ENCODE data around the gene SYS1. TPM values are rescaled to one million over a fixed set of nuclear protein-coding genes. Genes with fewer than 3 reads are reported as not detected.

The SYS1 gene
- total RNA-seq, 2 donors from 2014 or later: 35.4 to 38.8 TPM

GRCh38 chr20:45368221-45368980, 5.4 kb downstream of the SYS1 start:
- Mint-ChIP-seq H3K9me3 (no peaks in the 10 kb centered on the region), H3K4me1 (ENCODE audit: low read depth) (peaks cover 47% of the 10 kb centered on the region), H3K4me3 (peak overlapping the region; percentile 14 to 28), H3K27ac (peak overlapping the region; percentile 41), H3K27me3 (ENCODE audit: low read depth) (no peaks in the 10 kb centered on the region), H3K36me3 (ENCODE audit: insufficient read depth in 2 of 2) (peaks cover 0 to 2% of the 10 kb centered on the region in 2 donors)
- peak; percentile 48 to 64 for ATAC-seq (replicated peaks in 1 of 2)
- DNase-seq: peak in 1 of 2 donors; percentile 30

- H3K27me3 Mint-ChIP-seq (ENCODE audit: low read depth): no peaks in the 10 kb centered on the region
Observed at GRCh38 chr20:45370571-45371160, 7.7 kb downstream of the SYS1 start.

GRCh38 chr20:45372241-45372640, 9.3 kb downstream of the SYS1 start:
- Mint-ChIP-seq H3K27me3 (ENCODE audit: low read depth) (no peaks in the 10 kb centered on the region), H3K4me3 (peak overlapping the region; percentile 62 to 80), H3K27ac (no peak overlapping the region), H3K4me1 (ENCODE audit: low read depth) (peaks cover 40% of the 10 kb centered on the region), H3K36me3 (ENCODE audit: insufficient read depth in 2 of 2) (peaks cover 0 to 2% of the 10 kb centered on the region in 2 donors), H3K9me3 (no peaks in the 10 kb centered on the region)
- DNase-seq (no peak), ATAC-seq (replicated peaks in 1 of 2) (no peak)

More at GRCh38 chr20:45370571-45371160, 7.7 kb downstream of the SYS1 start:
- Mint-ChIP-seq H3K9me3 (no peaks in the 10 kb centered on the region), H3K4me3 (no peak overlapping the region), H3K4me1 (ENCODE audit: low read depth) (peaks cover 40% of the 10 kb centered on the region), H3K36me3 (ENCODE audit: insufficient read depth in 2 of 2) (peaks cover 0 to 2% of the 10 kb centered on the region in 2 donors), H3K27ac (no peak overlapping the region)
- DNase-seq (no peak), ATAC-seq (replicated peaks in 1 of 2) (no peak)

- Mint-ChIP-seq H3K27ac (no peak overlapping the region), H3K36me3 (ENCODE audit: insufficient read depth in 2 of 2) (peaks cover 0 to 2% of the 10 kb centered on the region in 2 donors), H3K9me3 (no peaks in the 10 kb centered on the region), H3K4me1 (ENCODE audit: low read depth) (peaks cover 37% of the 10 kb centered on the region), H3K27me3 (ENCODE audit: low read depth) (no peaks in the 10 kb centered on the region), H3K4me3 (peak overlapping the region; percentile 82 to 84)
- ATAC-seq (replicated peaks in 1 of 2) (no peak), DNase-seq (no peak)
Observed at GRCh38 chr20:45372646-45373352, 9.8 kb downstream of the SYS1 start.

- no peaks in the 10 kb centered on the region for H3K9me3 Mint-ChIP-seq
- peak; percentile 93 for ATAC-seq (replicated peaks in 1 of 2)
- H3K27ac Mint-ChIP-seq: no peak overlapping the region
- peaks cover 36% of the 10 kb centered on the region for H3K4me1 Mint-ChIP-seq (ENCODE audit: low read depth)
- peak overlapping the region; percentile 82 to 84 for H3K4me3 Mint-ChIP-seq
- no peaks in the 10 kb centered on the region for H3K27me3 Mint-ChIP-seq (ENCODE audit: low read depth)
- no peaks in the 10 kb centered on the region for H3K36me3 Mint-ChIP-seq (ENCODE audit: insufficient read depth in 2 of 2)
- peak; percentile 92 to 95 for DNase-seq
Observed at GRCh38 chr20:45373353-45374100, 10.6 kb downstream of the SYS1 start.

- ATAC-seq (replicated peaks in 1 of 2): no peak
- Mint-ChIP-seq H3K36me3 (ENCODE audit: insufficient read depth in 2 of 2) (no peaks in the 10 kb centered on the region), H3K4me1 (ENCODE audit: low read depth) (peaks cover 34% of the 10 kb centered on the region), H3K4me3 (peak overlapping the region; percentile 82 to 84), H3K27ac (peak overlapping the region; percentile 33), H3K9me3 (no peaks in the 10 kb centered on the region), H3K27me3 (ENCODE audit: low read depth) (no peaks in the 10 kb centered on the region)
- DNase-seq: no peak
Observed at GRCh38 chr20:45374101-45374467, 11.1 kb downstream of the SYS1 start.

- no peak overlapping the region for H3K27ac Mint-ChIP-seq
- ATAC-seq (replicated peaks in 1 of 2) (no peak), DNase-seq (no peak)
- H3K36me3 Mint-ChIP-seq (ENCODE audit: insufficient read depth in 2 of 2): no peaks in the 10 kb centered on the region
- H3K4me1 Mint-ChIP-seq (ENCODE audit: low read depth): peaks cover 33% of the 10 kb centered on the region
- H3K4me3 Mint-ChIP-seq: no peak overlapping the region
- H3K9me3 Mint-ChIP-seq: no peaks in the 10 kb centered on the region
- no peaks in the 10 kb centered on the region for H3K27me3 Mint-ChIP-seq (ENCODE audit: low read depth)
Observed at GRCh38 chr20:45374966-45375365, 12.0 kb downstream of the SYS1 start.

GRCh38 chr20:45377269-45377668, 14.3 kb downstream of the SYS1 start:
- H3K27ac Mint-ChIP-seq: no peak overlapping the region
- H3K4me3 Mint-ChIP-seq: no peak overlapping the region
- no peak for ATAC-seq (replicated peaks in 1 of 2)

GRCh38 chr20:45378191-45378590, 15.2 kb downstream of the SYS1 start, which contains the start of gene TP53TG5:
Gene TP53TG5 (minus strand): TSS chr20:45378325. CDS start chr20:45378236, 89 bp downstream.
- DNase-seq (no peak), ATAC-seq (replicated peaks in 1 of 2) (no peak)
- Mint-ChIP-seq H3K27ac (no peak within 1 kb of the TSS), H3K4me1 (ENCODE audit: low read depth) (peaks cover 24% of the 10 kb centered on the region), H3K36me3 (ENCODE audit: insufficient read depth in 2 of 2) (peaks cover 0 to 2% of the 10 kb centered on the region in 2 donors), H3K9me3 (no peaks in the 10 kb centered on the region), H3K4me3 (no peak within 1 kb of the TSS), H3K27me3 (ENCODE audit: low read depth) (no peaks in the 10 kb centered on the region)

More at GRCh38 chr20:45377269-45377668, 14.3 kb downstream of the SYS1 start:
- H3K36me3 Mint-ChIP-seq (ENCODE audit: insufficient read depth in 2 of 2): peaks cover 0 to 2% of the 10 kb centered on the region in 2 donors
- no peak for DNase-seq
- H3K9me3 Mint-ChIP-seq: no peaks in the 10 kb centered on the region
- no peaks in the 10 kb centered on the region for H3K27me3 Mint-ChIP-seq (ENCODE audit: low read depth)
- peaks cover 29% of the 10 kb centered on the region for H3K4me1 Mint-ChIP-seq (ENCODE audit: low read depth)

GRCh38 chr20:45387274-45387673, 24.3 kb downstream of the SYS1 start:
- H3K4me1 Mint-ChIP-seq (ENCODE audit: low read depth): peaks cover 35% of the 10 kb centered on the region
- H3K27ac Mint-ChIP-seq: no peak overlapping the region
- no peaks in the 10 kb centered on the region for H3K27me3 Mint-ChIP-seq (ENCODE audit: low read depth)
- ATAC-seq (replicated peaks in 1 of 2) (peak; percentile 33 to 61), DNase-seq (no peak)
- H3K9me3 Mint-ChIP-seq: peaks cover 4 to 5% of the 10 kb centered on the region in 2 donors
- H3K36me3 Mint-ChIP-seq (ENCODE audit: insufficient read depth in 2 of 2): peaks cover 5 to 6% of the 10 kb centered on the region in 2 donors
- no peak overlapping the region for H3K4me3 Mint-ChIP-seq

- Mint-ChIP-seq H3K4me1 (ENCODE audit: low read depth) (peaks cover 35% of the 10 kb centered on the region), H3K27me3 (ENCODE audit: low read depth) (no peaks in the 10 kb centered on the region), H3K36me3 (ENCODE audit: insufficient read depth in 2 of 2) (peaks cover 5 to 6% of the 10 kb centered on the region in 2 donors), H3K27ac (no peak overlapping the region), H3K9me3 (peaks cover 4 to 5% of the 10 kb centered on the region in 2 donors), H3K4me3 (no peak overlapping the region)
- ATAC-seq (replicated peaks in 1 of 2): no peak
- no peak for DNase-seq
Observed at GRCh38 chr20:45390931-45391330, 28.0 kb downstream of the SYS1 start.

- DNase-seq: no peak
- peaks cover 5 to 6% of the 10 kb centered on the region in 2 donors for H3K36me3 Mint-ChIP-seq (ENCODE audit: insufficient read depth in 2 of 2)
- peaks cover 4 to 5% of the 10 kb centered on the region in 2 donors for H3K9me3 Mint-ChIP-seq
- H3K27me3 Mint-ChIP-seq (ENCODE audit: low read depth): no peaks in the 10 kb centered on the region
- no peak for ATAC-seq (replicated peaks in 1 of 2)
- H3K27ac Mint-ChIP-seq: peak overlapping the region; percentile 34
- peaks cover 33% of the 10 kb centered on the region for H3K4me1 Mint-ChIP-seq (ENCODE audit: low read depth)
- H3K4me3 Mint-ChIP-seq: peak overlapping the region in 1 of 2 donors; percentile 8
Observed at GRCh38 chr20:45391559-45391958, 28.6 kb downstream of the SYS1 start.

Data from activated T-cell treated with anti-CD3 and anti-CD28 coated beads, Interleukin-2, amount 50 U/mL, for 72 hours (primary cell).